Liver (tissue), 9 donors: ENCODE measurements around the gene ROR1. TPM values are rescaled to one million over a fixed set of nuclear protein-coding genes. Genes with fewer than 3 reads are reported as not detected.

ENCODE experiments used
- DNase-seq: peaks from one replicate; pipeline ENCODE4 v3.0.0-alpha.2; 2017; ENCODE audit warnings: low spot score
- H3K27ac ChIP-seq, 2 donors: one replicate each; pipeline ENCODE4 v1.7.0; 2013; ENCODE audit warnings: inconsistent platforms in 2 of 2, low read length in 2 of 2, control low read depth in 1 of 2, low read depth in 1 of 2, mild to moderate bottlenecking in 1 of 2
- H3K27me3 ChIP-seq, 4 donors: one replicate each; pipeline versions ENCODE4 v1.6.1 to v1.7.0; 2013; ENCODE audit warnings: low read length in 3 of 4, inconsistent platforms in 1 of 4, mild to moderate bottlenecking in 1 of 4, moderate library complexity in 1 of 4; ENCODE audit not compliant: control insufficient read depth in 4 of 4, insufficient read depth in 4 of 4
- H3K36me3 ChIP-seq, 4 donors: one replicate each; pipeline versions ENCODE4 v1.6.1 to v1.7.0; 2013; ENCODE audit warnings: low read length in 3 of 4, mild to moderate bottlenecking in 3 of 4, low read depth in 1 of 4, moderate library complexity in 1 of 4; ENCODE audit not compliant: control insufficient read depth in 4 of 4, insufficient read depth in 3 of 4
- H3K4me1 ChIP-seq, 4 donors: one replicate each; pipeline versions ENCODE4 v1.6.1 to v1.7.0; 2013; ENCODE audit warnings: low read length in 3 of 4, mild to moderate bottlenecking in 3 of 4, moderate library complexity in 1 of 4; ENCODE audit not compliant: control insufficient read depth in 4 of 4, insufficient read depth in 4 of 4
- H3K4me3 ChIP-seq, 3 donors: one replicate each; pipeline versions ENCODE4 v1.6.1 to v1.7.0; 2013; ENCODE audit warnings: low read length in 3 of 3, control low read depth in 1 of 3, low read depth in 1 of 3, mild to moderate bottlenecking in 1 of 3
- H3K9ac ChIP-seq, 2 donors: one replicate each; pipeline ENCODE4 v1.7.0; 2013; ENCODE audit warnings: low read length in 2 of 2, mild to moderate bottlenecking in 2 of 2, moderate library complexity in 2 of 2, control low read depth in 1 of 2, low read depth in 1 of 2
- H3K9me3 ChIP-seq, 4 donors: one replicate each; pipeline versions ENCODE4 v1.6.1 to v1.7.0; 2013; ENCODE audit warnings: low read length in 3 of 4; ENCODE audit not compliant: control insufficient read depth in 4 of 4
- ATF3 ChIP-seq: IDR thresholded peaks from 2 replicates; pipeline ENCODE4 v1.6.1; 2016; ENCODE audit warnings: antibody characterized with exemption
- EGR1 ChIP-seq, 2 donors: IDR thresholded peaks; 2 replicates each; pipeline ENCODE4 v1.6.1; 2016 to 2018; ENCODE audit warnings: antibody characterized with exemption in 2 of 2, low read depth in 2 of 2
- FOXA1 ChIP-seq: IDR thresholded peaks from 2 replicates; pipeline ENCODE4 v1.6.1; 2016; ENCODE audit warnings: antibody characterized with exemption
- GABPA ChIP-seq, 2 donors: IDR thresholded peaks in 1 of 2; conservative IDR thresholded peaks in 1 of 2; 2 replicates each; pipeline ENCODE4 v1.6.1; 2016; ENCODE audit warnings: antibody characterized with exemption in 2 of 2, mild to moderate bottlenecking in 1 of 2, moderate library complexity in 1 of 2
- HNF4A ChIP-seq, 2 donors: conservative IDR thresholded peaks; 2 replicates each; pipeline ENCODE4 v1.6.1; 2016; ENCODE audit warnings: antibody characterized with exemption in 2 of 2, mild to moderate bottlenecking in 2 of 2
- HNF4G ChIP-seq: IDR thresholded peaks from 2 replicates; pipeline ENCODE4 v1.6.1; 2016; ENCODE audit warnings: antibody characterized with exemption
- JUND ChIP-seq, 2 donors: IDR thresholded peaks; 2 replicates each; pipeline ENCODE4 v1.6.1; 2016; ENCODE audit warnings: antibody characterized with exemption in 2 of 2
- MAX ChIP-seq: IDR thresholded peaks from 2 replicates; pipeline ENCODE4 v1.6.1; 2016; ENCODE audit warnings: antibody characterized with exemption
- NR2F2 ChIP-seq: IDR thresholded peaks from 2 replicates; pipeline ENCODE4 v1.6.1; 2016; ENCODE audit warnings: antibody characterized with exemption
- RAD21 ChIP-seq, 2 donors: IDR thresholded peaks; 2 replicates each; pipeline ENCODE4 v1.6.1; 2016; ENCODE audit warnings: antibody characterized with exemption in 2 of 2, mild to moderate bottlenecking in 2 of 2
- REST ChIP-seq: IDR thresholded peaks from 2 replicates; pipeline ENCODE4 v1.6.1; 2016; ENCODE audit warnings: antibody characterized with exemption, mild to moderate bottlenecking
- RXRA ChIP-seq, 2 donors: IDR thresholded peaks; 2 replicates each; pipeline ENCODE4 v1.6.1; 2017 to 2018; ENCODE audit warnings: antibody characterized with exemption in 2 of 2, mild to moderate bottlenecking in 1 of 2
- SP1 ChIP-seq: IDR thresholded peaks from 2 replicates; pipeline ENCODE4 v1.6.1; 2018; ENCODE audit warnings: antibody characterized with exemption, mild to moderate bottlenecking
- TAF1 ChIP-seq: conservative IDR thresholded peaks from 2 replicates; pipeline ENCODE4 v1.6.1; 2016; ENCODE audit warnings: antibody characterized with exemption, mild to moderate bottlenecking
- YY1 ChIP-seq: IDR thresholded peaks from 2 replicates; pipeline ENCODE4 v1.6.1; 2016; ENCODE audit warnings: antibody characterized with exemption, mild to moderate bottlenecking
- WGBS: extraction: QIAGEN DNeasy Blood & Tissue Kit; methylation state at CpG from one replicate; pipeline ENCODE4 v1.1.7; 2013; 5-methylcytosine and 5-hydroxymethylcytosine counted together
- polyA plus RNA-seq, 2 donors: library from polyadenylated mRNA; stranded (reverse) in 1 of 2; unstranded in 1 of 2; fragments of 200-250 nt in 1 of 2; fragments of >200 nt in 1 of 2; fragmentation: Nextera tagmentation in 1 of 2; extraction: Ambion mirVana in 1 of 2; gene quantifications; one replicate each; pipeline versions ENCODE4 v1.2.1 to v1.2.3, GENCODE V29; 2013 to 2015
- total RNA-seq, 2 donors: library from RNA; depleted of rRNA; stranded (reverse); fragments of >200 nt; gene quantifications; one replicate each; pipeline ENCODE4 v1.2.3, GENCODE V29; 2014
- TF ChIP-seq, protein P1 (sequence below): IDR thresholded peaks from 2 replicates; pipeline ENCODE4 v1.6.1; 2016; ENCODE audit warnings: antibody characterized with exemption
- TF ChIP-seq, protein P2 (sequence below): fragments of 150-350 bp; IDR thresholded peaks from 2 replicates; pipeline ENCODE4 v1.5.1; 2017; ENCODE audit warnings: improper control_type of control experiment, low read depth, low read length; ENCODE audit not compliant: missing input control
- donor health status: healthy.
- donor health status: healthy.
- donor health status: healthy.
- donor health status: healthy.
- donor health status: healthy.

ROR1 gene
- total and polyA plus RNA-seq, 4 donors, result 0.15 to 0.98 (median 0.37) TPM

GRCh38 chr1:64030411-64030810 is 256.6 kb downstream of the ROR1 start:
- TF ChIP-seq TAF1, result no peak
- TF ChIP-seq REST, result no peak
- no peak for TF ChIP-seq YY1
- TF ChIP-seq RAD21 (IDR thresholded peaks at IDR 0.05), result no peak
- TF ChIP-seq, protein P1, sequence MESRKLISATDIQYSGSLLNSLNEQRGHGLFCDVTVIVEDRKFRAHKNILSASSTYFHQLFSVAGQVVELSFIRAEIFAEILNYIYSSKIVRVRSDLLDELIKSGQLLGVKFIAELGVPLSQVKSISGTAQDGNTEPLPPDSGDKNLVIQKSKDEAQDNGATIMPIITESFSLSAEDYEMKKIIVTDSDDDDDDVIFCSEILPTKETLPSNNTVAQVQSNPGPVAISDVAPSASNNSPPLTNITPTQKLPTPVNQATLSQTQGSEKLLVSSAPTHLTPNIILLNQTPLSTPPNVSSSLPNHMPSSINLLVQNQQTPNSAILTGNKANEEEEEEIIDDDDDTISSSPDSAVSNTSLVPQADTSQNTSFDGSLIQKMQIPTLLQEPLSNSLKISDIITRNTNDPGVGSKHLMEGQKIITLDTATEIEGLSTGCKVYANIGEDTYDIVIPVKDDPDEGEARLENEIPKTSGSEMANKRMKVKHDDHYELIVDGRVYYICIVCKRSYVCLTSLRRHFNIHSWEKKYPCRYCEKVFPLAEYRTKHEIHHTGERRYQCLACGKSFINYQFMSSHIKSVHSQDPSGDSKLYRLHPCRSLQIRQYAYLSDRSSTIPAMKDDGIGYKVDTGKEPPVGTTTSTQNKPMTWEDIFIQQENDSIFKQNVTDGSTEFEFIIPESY, result no peak
- TF ChIP-seq GABPA (IDR thresholded peaks at IDR 0.05 in 1 of 2, conservative IDR thresholded peaks at IDR 0.05 in 1 of 2), result no peak
- TF ChIP-seq, protein P2, sequence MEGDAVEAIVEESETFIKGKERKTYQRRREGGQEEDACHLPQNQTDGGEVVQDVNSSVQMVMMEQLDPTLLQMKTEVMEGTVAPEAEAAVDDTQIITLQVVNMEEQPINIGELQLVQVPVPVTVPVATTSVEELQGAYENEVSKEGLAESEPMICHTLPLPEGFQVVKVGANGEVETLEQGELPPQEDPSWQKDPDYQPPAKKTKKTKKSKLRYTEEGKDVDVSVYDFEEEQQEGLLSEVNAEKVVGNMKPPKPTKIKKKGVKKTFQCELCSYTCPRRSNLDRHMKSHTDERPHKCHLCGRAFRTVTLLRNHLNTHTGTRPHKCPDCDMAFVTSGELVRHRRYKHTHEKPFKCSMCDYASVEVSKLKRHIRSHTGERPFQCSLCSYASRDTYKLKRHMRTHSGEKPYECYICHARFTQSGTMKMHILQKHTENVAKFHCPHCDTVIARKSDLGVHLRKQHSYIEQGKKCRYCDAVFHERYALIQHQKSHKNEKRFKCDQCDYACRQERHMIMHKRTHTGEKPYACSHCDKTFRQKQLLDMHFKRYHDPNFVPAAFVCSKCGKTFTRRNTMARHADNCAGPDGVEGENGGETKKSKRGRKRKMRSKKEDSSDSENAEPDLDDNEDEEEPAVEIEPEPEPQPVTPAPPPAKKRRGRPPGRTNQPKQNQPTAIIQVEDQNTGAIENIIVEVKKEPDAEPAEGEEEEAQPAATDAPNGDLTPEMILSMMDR, result no peak
- Histone ChIP-seq H3K9ac (no peak overlapping the region), H3K4me1 (no peaks in the 10 kb centered on the region), H3K4me3 (no peak overlapping the region), H3K36me3 (no peaks in the 10 kb centered on the region), H3K27me3 (peaks cover 0 to 3% (median 0%) of the 10 kb centered on the region in 4 donors), H3K27ac (no peak overlapping the region), H3K9me3 (peaks cover 0 to 1% (median 0%) of the 10 kb centered on the region in 4 donors)
- DNase-seq, result no peak
- WGBS, result 94% methylated on average over 2 of the region's 2 CpGs

GRCh38 chr1:64031236-64031635 is 257.4 kb downstream of the ROR1 start:
- no peak for DNase-seq
- Histone ChIP-seq H3K4me1 (no peaks in the 10 kb centered on the region), H3K27me3 (peaks cover 0 to 3% (median 0%) of the 10 kb centered on the region in 4 donors), H3K9ac (no peak overlapping the region), H3K4me3 (no peak overlapping the region), H3K27ac (no peak overlapping the region), H3K9me3 (peaks cover 0 to 1% (median 0%) of the 10 kb centered on the region in 4 donors), H3K36me3 (no peaks in the 10 kb centered on the region)
- 79% methylated on average over 1 of the region's 1 CpG for WGBS
- TF ChIP-seq SP1, result no peak
- no peak for TF ChIP-seq RAD21 (IDR thresholded peaks at IDR 0.05)
- TF ChIP-seq YY1, result no peak
- TF ChIP-seq HNF4G, result no peak
- no peak for TF ChIP-seq JUND (IDR thresholded peaks at IDR 0.05)
- no peak for TF ChIP-seq ATF3
- no peak for TF ChIP-seq EGR1 (IDR thresholded peaks at IDR 0.05; ENCODE audit: low read depth in 2 of 2)
- no peak for TF ChIP-seq FOXA1
- TF ChIP-seq, protein P1, result no peak
- TF ChIP-seq NR2F2, result no peak
- TF ChIP-seq HNF4A (conservative IDR thresholded peaks at IDR 0.05), result no peak
- TF ChIP-seq, protein P2, result no peak
- no peak for TF ChIP-seq TAF1
- no peak for TF ChIP-seq GABPA (IDR thresholded peaks at IDR 0.05 in 1 of 2, conservative IDR thresholded peaks at IDR 0.05 in 1 of 2)
- TF ChIP-seq RXRA (IDR thresholded peaks at IDR 0.05), result no peak
- TF ChIP-seq MAX, result no peak
